Keratinocyte (primary cell): ENCODE data around the gene MSI2. TPM values are rescaled to one million over a fixed set of nuclear protein-coding genes. Genes with fewer than 3 reads are reported as not detected.

Experiments used
- DNase-seq: peaks from one replicate; pipeline ENCODE4 v3.0.0-alpha.2; 2011; ENCODE audit warnings: low read depth, missing footprints, low spot score
- FAIRE-seq: peaks from 2 replicates; lab custom pipeline; 2011; peaks lifted over from hg19 to GRCh38; lab: Jason Lieb, UNC
- H2AFZ ChIP-seq: 2 replicates; pipeline ENCODE4 v1.6.0; 2012; ENCODE audit warnings: low read length, control low read depth, inconsistent platforms; ENCODE audit not compliant: control insufficient read depth
- H3K27ac ChIP-seq: 2 replicates; pipeline ENCODE4 v1.5.1; 2011; ENCODE audit warnings: low read length; ENCODE audit not compliant: control insufficient read depth, insufficient read depth
- H3K27me3 ChIP-seq: 3 replicates; pipeline ENCODE4 v1.6.0; 2011; ENCODE audit warnings: low read length; ENCODE audit not compliant: control insufficient read depth, insufficient read depth; ENCODE audit errors: extremely low read depth
- H3K36me3 ChIP-seq, 2 experiments: 2 replicates in 1 of 2; 3 replicates in 1 of 2; pipeline ENCODE4 v1.5.1; 2011; ENCODE audit warnings: low read length in 2 of 2, mild to moderate bottlenecking in 1 of 2; ENCODE audit not compliant: control insufficient read depth in 2 of 2, insufficient read depth in 2 of 2; ENCODE audit errors: extremely low read depth in 1 of 2
- H3K4me1 ChIP-seq: 3 replicates; pipeline ENCODE4 v1.5.1; 2011; ENCODE audit warnings: low read length; ENCODE audit not compliant: control insufficient read depth, insufficient read depth; ENCODE audit errors: extremely low read depth
- H3K4me2 ChIP-seq: 3 replicates; pipeline ENCODE4 v1.6.0; 2011; ENCODE audit warnings: low read depth, low read length; ENCODE audit not compliant: control insufficient read depth, insufficient read depth; ENCODE audit errors: extremely low read depth
- H3K4me3 ChIP-seq, 3 experiments: fragments of 200-600 bp in 1 of 3; sonication (generic) in 1 of 3; 2 replicates in 2 of 3; 3 replicates in 1 of 3; pipeline ENCODE4 v1.5.1; 2011 to 2016; ENCODE audit warnings: low read length in 3 of 3, mild to moderate bottlenecking in 3 of 3, control low read depth in 2 of 3, inconsistent platforms in 1 of 3, low read depth in 1 of 3, mixed read lengths in 1 of 3, mixed run types in 1 of 3, moderate library complexity in 1 of 3; ENCODE audit not compliant: control insufficient read depth in 2 of 3, insufficient read depth in 2 of 3; ENCODE audit errors: extremely low read depth in 1 of 3
- H3K79me2 ChIP-seq: 2 replicates; pipeline ENCODE4 v1.6.0; 2012; ENCODE audit warnings: low read length; ENCODE audit not compliant: control insufficient read depth, insufficient read depth
- H3K9ac ChIP-seq: 3 replicates; pipeline ENCODE4 v1.6.0; 2011; ENCODE audit warnings: low read length; ENCODE audit not compliant: control insufficient read depth, insufficient read depth; ENCODE audit errors: extremely low read depth
- H3K9me1 ChIP-seq: 3 replicates; pipeline ENCODE4 v1.6.0; 2011; ENCODE audit warnings: low read length; ENCODE audit not compliant: control insufficient read depth, insufficient read depth; ENCODE audit errors: extremely low read depth
- H3K9me3 ChIP-seq: 2 replicates; pipeline ENCODE4 v1.5.1; 2012; ENCODE audit warnings: low read depth, low read length; ENCODE audit not compliant: control insufficient read depth
- H4K20me1 ChIP-seq: 3 replicates; pipeline ENCODE4 v1.6.0; 2011; ENCODE audit warnings: low read length; ENCODE audit not compliant: control insufficient read depth, insufficient read depth; ENCODE audit errors: extremely low read depth
- CTCF ChIP-seq, 3 experiments: IDR thresholded peaks in 1 of 3; conservative IDR thresholded peaks in 1 of 3; optimal IDR thresholded peaks in 1 of 3; 2 replicates in 2 of 3; 3 replicates in 1 of 3; pipeline versions ENCODE3 to v1.5.1; 2011; ENCODE audit warnings: low read length in 3 of 3, mild to moderate bottlenecking in 3 of 3, moderate library complexity in 2 of 3, control low read depth in 1 of 3, inconsistent platforms in 1 of 3; ENCODE audit not compliant: insufficient read depth in 2 of 3; ENCODE audit errors: extremely low read depth in 1 of 3
- EZH2 ChIP-seq: IDR thresholded peaks from one replicate; pipeline ENCODE4 v1.6.1; 2012; ENCODE audit warnings: inconsistent platforms, mild to moderate bottlenecking, low read length, moderate library complexity
- dilution Hi-C: fragments of 300-500 bp; cut with MboI; formaldehyde crosslinking; loops from one replicate; pipeline ENCODE4 v1.7.0; 2020; ENCODE audit warnings: low sequenced_read_pairs; ENCODE audit not compliant: extremely low pct_ligation_motif_present
- polyA plus RNA-seq, 5 experiments: library from polyadenylated mRNA; depleted of rRNA in 3 of 5; stranded (reverse) in 3 of 5; stranded (forward) in 1 of 5; unstranded in 1 of 5; fragments of >200 nt; gene quantifications; 1 replicate in 1 of 5; 2 replicates in 3 of 5; 3 replicates in 1 of 5; pipeline versions ENCODE4 v1.2.1 to v1.2.3, GENCODE V29; 2011 to 2012; ENCODE audit warnings: missing spikeins in 2 of 5, low read depth in 1 of 5, low replicate concordance in 1 of 5

The MSI2 gene
- polyA plus RNA-seq, 1 donor (not counting 4 experiments of a cell fraction or from before 2014, with no cell fraction given): 22.3 TPM

GRCh38 chr17:57551321-57552079 lies 295.2 kb downstream of the MSI2 start:
- no peaks in the 10 kb centered on the region for H3K79me2 ChIP-seq
- no peak for TF ChIP-seq CTCF (optimal IDR thresholded peaks at IDR 0.05 in 1 of 3, IDR thresholded peaks at IDR 0.05 in 1 of 3, conservative IDR thresholded peaks at IDR 0.05 in 1 of 3; ENCODE audit: extremely low read depth in 1 of 3, insufficient read depth in 2 of 3, low read length in 3 of 3)
- no peak for TF ChIP-seq EZH2
- DNase-seq (no peak), FAIRE-seq (no peak)
- H2AFZ ChIP-seq: no peak overlapping the region
- no peaks in the 10 kb centered on the region for H3K9me3 ChIP-seq
- dilution Hi-C loops: no loop called here
- no peaks in the 10 kb centered on the region for H3K27me3 ChIP-seq
- H3K4me1 ChIP-seq: no peaks in the 10 kb centered on the region
- H3K9ac ChIP-seq: no peak overlapping the region
- H3K4me2 ChIP-seq: no peak overlapping the region
- no peak overlapping the region for H3K27ac ChIP-seq
- no peaks in the 10 kb centered on the region for H4K20me1 ChIP-seq
- no peaks in the 10 kb centered on the region for H3K36me3 ChIP-seq
- no peaks in the 10 kb centered on the region for H3K9me1 ChIP-seq
- H3K4me3 ChIP-seq: no peak overlapping the region

- no peak for FAIRE-seq
- no peak for DNase-seq
- TF ChIP-seq EZH2 (no peak), CTCF (optimal IDR thresholded peaks at IDR 0.05 in 1 of 3, IDR thresholded peaks at IDR 0.05 in 1 of 3, conservative IDR thresholded peaks at IDR 0.05 in 1 of 3; ENCODE audit: extremely low read depth in 1 of 3, insufficient read depth in 2 of 3, low read length in 3 of 3) (peak; percentile 38 to 73 (median 66))
- no peaks in the 10 kb centered on the region for H3K36me3 ChIP-seq
- H3K9me1 ChIP-seq: no peaks in the 10 kb centered on the region
- H3K9ac ChIP-seq: no peak overlapping the region
- H3K4me3 ChIP-seq: no peak overlapping the region
- H2AFZ ChIP-seq: no peak overlapping the region
- no peaks in the 10 kb centered on the region for H3K79me2 ChIP-seq
- H3K4me2 ChIP-seq: no peak overlapping the region
- dilution Hi-C loops: no loop called here
- H4K20me1 ChIP-seq: no peaks in the 10 kb centered on the region
- no peaks in the 10 kb centered on the region for H3K27me3 ChIP-seq
- H3K9me3 ChIP-seq: no peaks in the 10 kb centered on the region
- H3K4me1 ChIP-seq: peaks cover 1% of the 10 kb centered on the region
- H3K27ac ChIP-seq: no peak overlapping the region
Measured at GRCh38 chr17:57552114-57552624, 295.8 kb downstream of the MSI2 start.
